ENCODE results near the gene EXD3.

Gene EXD3

DNA sequence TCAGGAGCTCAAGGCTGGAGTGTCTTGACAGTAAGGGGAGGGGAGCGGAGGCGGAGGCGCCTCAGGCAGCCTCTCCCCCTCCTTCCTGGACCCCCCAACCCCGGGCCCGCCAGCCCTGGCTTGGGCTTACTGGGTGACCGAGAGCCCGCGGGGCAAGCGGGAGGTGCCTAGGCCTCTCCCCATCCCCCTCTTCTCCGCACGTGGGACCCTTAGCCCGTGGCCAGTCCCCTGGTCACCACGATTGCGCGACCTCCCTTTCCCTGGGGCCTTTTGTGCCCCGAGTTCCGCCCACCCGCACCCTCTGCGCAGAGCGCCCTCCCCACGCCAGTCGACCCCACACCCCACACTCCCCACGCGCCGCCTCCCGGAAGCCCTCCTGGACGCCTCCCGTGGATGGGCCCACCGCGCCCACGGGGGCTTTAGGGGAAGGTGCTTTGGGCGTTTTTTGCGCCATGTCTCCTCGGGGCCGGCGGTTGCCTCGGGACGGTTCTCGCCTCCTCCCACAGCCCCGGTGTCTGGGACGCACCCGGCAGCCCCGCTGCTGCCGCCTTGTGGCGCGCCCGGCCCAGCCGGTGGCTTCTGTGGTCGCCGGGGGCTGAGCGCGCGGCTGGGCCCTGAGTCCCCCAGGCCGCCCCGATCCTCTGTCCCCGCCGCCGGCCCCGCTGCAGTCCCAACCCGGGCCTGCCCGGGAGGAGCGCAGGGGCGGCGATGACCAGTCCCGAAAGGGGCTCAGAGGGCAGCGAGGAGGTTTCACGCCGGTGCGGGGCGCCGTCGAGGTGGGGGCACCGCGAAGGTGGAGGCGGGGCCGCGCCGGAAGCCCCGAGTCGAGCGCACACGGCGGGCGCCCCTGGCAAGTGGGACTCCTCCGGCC lies 142.3 kb downstream of the EXD3 start:
- Mint-ChIP-seq H3K4me1 (peaks cover 10% of the 10 kb centered on the region), H3K36me3 (peaks cover 13% of the 10 kb centered on the region), H3K9me3 (no peaks in the 10 kb centered on the region), H3K4me3 (no peak overlapping the region), H3K27ac (no peak overlapping the region)
- DNase-seq (ENCODE audit: low spot score in 2 of 2) = no peak
- no peak for ATAC-seq

DNA sequence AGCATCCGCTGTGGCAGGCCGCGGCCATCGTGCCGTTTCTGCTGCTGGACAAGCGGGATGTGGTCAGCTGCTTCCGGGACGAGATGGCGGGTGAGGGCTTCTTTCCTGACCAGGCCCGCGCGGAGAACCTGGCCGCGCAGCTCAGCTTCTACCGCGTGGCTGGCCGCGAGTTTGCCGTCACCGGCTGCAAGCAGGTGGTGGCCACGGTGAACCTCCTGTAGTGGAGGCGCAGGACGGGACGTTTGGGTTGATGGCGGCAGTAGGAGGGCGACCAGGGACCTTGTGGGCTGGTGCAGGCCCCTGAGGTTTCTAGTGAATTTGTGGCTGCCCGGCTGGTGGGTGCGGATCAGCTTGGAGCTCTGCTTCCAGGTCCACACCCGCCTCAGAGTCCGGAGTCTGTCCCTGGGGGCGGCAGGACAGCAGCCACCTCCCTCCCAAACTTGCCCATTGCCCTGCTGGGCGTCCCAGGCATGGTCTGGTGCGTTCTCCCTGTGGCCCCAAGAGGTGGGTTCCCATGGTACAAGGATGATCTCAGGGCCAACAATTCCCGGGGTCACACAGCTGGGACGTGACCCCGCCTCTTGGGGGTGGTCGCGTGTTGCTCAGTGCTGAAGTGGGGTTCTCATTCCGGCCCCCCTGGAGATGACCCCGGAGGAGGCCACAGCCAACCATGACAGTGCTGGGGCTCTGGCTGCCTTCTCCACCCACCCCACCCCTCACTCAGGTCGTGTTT lies 143.1 kb downstream of the EXD3 start:
- H3K36me3 Mint-ChIP-seq = peaks cover 16% of the 10 kb centered on the region
- H3K4me1 Mint-ChIP-seq = peaks cover 17% of the 10 kb centered on the region
- H3K4me3 Mint-ChIP-seq = no peak overlapping the region
- ATAC-seq (no peak), DNase-seq (ENCODE audit: low spot score in 2 of 2) (no peak)
- H3K27ac Mint-ChIP-seq = no peak overlapping the region
- H3K9me3 Mint-ChIP-seq = no peaks in the 10 kb centered on the region

DNA sequence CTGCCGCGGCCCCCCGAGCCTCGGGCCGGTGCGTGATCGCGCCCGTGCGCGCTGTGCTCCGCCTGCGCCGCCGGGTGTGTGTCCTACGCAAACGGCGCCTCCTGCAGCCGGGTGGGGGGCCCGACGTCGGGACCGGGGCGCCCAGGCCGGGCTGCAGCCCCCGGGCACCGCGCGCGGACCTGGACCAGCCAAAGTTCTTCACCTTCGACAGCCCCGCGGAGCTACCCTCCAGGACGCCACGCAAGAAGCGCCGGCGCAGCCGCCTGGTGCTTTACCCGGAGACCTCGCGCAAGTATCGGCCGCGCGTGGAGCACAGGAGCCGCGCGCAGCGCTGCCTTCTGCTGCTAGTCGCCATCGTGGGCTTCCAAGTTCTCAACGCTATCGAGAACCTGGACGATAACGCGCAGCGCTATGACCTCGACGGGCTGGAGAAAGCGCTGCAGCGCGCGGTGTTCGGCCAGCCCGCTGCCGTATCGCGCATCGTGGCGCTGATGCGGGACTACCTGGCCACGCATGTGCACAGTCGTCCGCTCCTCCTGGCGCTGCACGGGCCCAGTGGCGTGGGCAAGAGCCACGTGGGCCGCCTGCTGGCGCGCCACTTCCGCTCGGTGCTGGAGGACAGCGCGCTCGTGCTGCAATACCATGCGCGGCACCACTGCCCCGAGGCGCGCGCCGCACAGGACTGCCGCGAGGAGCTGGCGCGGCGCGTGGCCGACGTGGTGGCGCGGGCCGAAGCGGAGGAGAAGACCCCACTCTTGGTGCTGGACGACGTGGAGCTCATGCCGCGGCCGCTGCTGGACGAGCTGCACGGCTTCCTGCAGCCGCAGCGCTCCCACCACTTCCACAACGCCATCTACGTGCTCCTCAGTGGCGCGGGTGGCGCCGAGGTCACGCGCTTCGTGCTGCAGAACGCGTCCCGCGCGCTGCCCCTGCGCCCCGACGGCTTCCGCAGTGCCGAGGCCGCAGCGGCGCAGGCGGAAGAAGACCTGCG lies 143.9 kb downstream of the EXD3 start:
- H3K36me3 Mint-ChIP-seq = peaks cover 16% of the 10 kb centered on the region
- no peak overlapping the region for H3K4me3 Mint-ChIP-seq
- H3K4me1 Mint-ChIP-seq = peaks cover 25% of the 10 kb centered on the region
- DNase-seq (ENCODE audit: low spot score in 2 of 2) = no peak
- H3K27ac Mint-ChIP-seq = no peak overlapping the region
- no peak for ATAC-seq
- H3K9me3 Mint-ChIP-seq = no peaks in the 10 kb centered on the region

DNA sequence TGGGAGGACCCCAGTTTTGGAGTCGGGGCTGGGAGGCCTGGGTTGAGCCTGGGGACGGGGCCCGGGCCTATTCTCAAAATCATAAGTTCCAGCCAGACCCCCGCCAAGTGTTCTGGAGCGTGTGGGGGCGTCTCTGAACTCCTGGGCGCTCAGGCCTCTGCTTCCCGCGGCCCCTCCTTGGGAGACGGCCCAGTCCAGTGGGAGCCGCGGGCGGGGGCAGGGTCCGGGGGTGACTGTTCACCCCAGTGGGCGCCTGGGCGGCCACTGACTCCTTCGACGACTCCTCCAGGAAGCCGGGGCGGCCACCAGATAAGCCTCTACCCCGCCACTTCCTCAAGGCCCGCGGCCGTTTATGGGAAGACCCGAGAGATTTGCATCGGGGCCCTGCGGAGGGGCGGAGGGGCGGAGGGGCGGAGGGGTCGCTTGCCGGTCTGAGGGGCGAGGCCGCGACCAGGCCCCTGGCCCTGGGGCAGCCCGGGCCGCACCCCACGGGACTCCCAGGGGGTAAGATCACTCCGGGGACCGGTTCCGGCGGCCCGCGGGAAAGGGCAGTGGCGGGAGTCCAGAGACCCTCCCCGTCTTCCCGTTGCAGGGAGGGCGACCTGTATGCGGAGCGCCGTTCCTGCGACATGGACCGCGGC lies 144.8 kb downstream of the EXD3 start:
- H3K9me3 Mint-ChIP-seq = no peaks in the 10 kb centered on the region
- DNase-seq (ENCODE audit: low spot score in 2 of 2) = no peak
- peak overlapping the region; percentile 88 for H3K27ac Mint-ChIP-seq
- H3K4me3 Mint-ChIP-seq = peak overlapping the region; percentile 83
- H3K36me3 Mint-ChIP-seq = peaks cover 16% of the 10 kb centered on the region
- peaks cover 25% of the 10 kb centered on the region for H3K4me1 Mint-ChIP-seq
- ATAC-seq = peak; percentile 20

DNA sequence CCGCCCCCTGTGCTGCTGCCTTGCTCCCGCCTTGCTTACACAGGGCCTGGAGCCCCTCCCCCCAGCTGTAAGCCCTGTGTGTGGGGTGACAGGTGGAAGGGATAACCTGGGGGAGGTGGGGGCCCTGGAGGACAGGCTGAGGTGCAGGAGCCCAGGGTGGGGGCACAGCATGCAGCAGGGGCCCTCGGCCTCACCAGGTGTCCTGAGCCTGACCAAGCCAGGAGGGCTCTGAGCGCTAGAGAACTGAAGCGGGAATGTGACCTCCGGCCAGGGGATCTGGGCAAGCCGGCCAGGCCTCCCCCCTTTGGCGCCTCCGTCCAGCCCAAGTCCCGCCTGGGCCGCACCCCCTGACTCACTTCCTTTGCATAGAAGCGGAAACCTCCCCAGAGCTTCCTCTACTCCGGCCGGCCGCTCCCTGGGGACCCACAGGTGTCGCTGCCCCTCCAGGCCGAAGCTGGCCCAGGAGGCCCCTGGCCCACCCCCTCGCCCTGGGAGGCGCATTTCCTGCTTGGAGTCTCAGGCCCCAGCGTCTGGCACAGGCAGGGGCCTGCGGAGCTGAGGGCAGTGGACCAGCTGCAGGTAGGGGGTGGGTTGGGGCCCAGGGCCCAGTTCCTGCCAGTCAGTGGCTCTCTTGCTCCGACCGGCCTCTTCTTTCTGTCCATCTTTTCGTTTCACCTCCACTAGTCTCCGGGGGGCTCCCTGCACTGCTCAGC lies 145.5 kb downstream of the EXD3 start, which contains the start of gene TOR4A:
TOR4A (plus strand) TSS at position 398 of the 713 bp plus-strand sequence. CDS start 964 bp downstream, outside the sequence.
- DNase-seq (ENCODE audit: low spot score in 2 of 2) = peak; percentile 36 to 73
- ATAC-seq = peak; percentile 74
- H3K4me1 Mint-ChIP-seq = peaks cover 25% of the 10 kb centered on the region
- H3K9me3 Mint-ChIP-seq = no peaks in the 10 kb centered on the region
- H3K27ac Mint-ChIP-seq = peak within 1 kb of the TSS; percentile 88
- H3K36me3 Mint-ChIP-seq = peaks cover 13% of the 10 kb centered on the region
- peak within 1 kb of the TSS; percentile 83 for H3K4me3 Mint-ChIP-seq

DNA sequence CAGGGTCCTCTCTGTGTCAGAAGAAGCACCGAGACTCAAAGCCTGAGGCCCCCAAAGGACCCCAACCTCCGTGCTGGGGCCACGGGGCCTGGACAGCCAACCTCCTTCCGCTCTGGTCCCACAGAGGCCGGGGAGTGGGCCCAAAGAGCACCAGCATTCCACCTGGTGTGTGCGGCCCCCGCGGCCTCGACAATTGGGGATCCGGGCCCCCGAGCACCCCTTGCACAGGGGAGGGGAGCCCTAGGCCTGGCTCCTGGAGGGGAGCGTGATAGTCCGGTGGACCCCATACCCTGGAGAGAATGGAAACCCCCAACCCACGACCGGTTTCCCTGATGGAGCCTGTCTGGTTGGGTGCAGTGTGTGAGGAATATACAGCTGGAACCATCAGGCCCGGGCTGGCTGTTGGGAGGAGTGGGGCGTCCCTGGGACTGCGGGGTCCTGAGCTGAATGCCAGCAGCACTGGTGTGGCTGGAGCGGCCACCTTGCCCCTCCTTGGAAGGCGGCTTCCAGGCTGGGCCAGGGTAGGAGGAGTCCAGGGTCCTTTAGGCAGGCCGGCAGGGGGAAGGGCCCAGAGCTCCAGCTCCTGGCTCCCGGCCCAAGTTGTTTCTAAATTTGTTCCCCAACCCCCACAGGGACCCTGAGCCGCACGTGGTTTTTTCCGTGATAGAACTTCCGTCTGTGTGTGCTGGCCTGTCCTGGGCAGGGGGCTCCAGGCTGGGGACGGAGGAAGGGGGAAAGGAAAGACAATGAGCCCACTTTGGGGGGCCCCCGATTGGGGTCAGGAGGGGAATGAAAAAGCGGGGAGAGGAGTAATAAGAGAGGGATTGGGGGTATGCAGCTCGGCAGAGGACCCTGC lies 146.3 kb downstream of the EXD3 start:
- H3K27ac Mint-ChIP-seq = peak overlapping the region; percentile 88
- peaks cover 6% of the 10 kb centered on the region for H3K36me3 Mint-ChIP-seq
- no peak for DNase-seq (ENCODE audit: low spot score in 2 of 2)

DNA sequence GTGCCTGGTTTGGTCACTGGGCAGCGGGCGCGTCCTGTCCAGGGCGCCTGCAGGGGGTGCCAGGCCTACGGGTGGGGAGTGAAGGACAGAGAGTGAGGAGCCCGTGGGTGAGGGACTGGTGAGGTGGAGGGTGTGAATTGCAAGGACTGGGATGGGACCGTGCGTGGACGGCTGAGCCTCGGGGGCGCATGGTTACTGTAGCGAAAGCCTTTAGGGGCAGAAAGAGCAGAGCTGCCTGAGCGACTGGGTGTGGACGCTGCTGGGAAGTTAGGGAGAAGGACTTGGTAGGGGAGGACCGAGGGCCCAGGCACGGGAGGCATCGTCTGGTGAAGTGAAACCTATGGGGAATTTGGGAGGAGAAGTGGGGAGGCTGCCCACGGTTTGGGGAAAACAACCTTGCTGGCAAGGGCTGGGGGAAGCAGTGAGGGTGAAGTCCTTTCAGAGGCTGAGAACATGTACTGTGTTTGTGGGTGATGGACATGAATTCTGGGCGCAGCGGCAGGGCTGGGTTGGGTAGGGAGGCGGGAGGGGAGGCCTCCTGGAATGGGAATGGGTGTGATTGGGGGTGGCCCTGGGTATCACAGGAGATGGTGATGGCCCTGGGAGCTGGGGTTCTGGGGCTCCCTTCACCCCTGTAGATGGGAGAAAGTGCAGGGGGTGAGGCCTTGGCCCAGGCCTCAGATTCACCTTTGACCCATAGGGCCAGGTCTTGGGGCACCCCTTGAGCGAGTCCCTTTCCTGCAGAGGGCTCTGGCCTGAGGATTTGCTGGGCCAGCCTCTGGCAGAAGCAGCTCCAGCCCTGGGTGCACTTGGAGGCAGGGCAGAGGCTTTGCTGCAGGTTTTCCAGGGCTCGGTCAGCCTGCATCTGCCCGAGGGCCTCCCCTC lies 147.1 kb downstream of the EXD3 start:
- H3K27ac Mint-ChIP-seq = peak overlapping the region; percentile 77
- no peak for DNase-seq (ENCODE audit: low spot score in 2 of 2)
- ATAC-seq = no peak
- no peaks in the 10 kb centered on the region for H3K9me3 Mint-ChIP-seq
- H3K36me3 Mint-ChIP-seq = peaks cover 12% of the 10 kb centered on the region
- peak overlapping the region; percentile 11 for H3K4me3 Mint-ChIP-seq
- peaks cover 33% of the 10 kb centered on the region for H3K4me1 Mint-ChIP-seq

More for the DNA sequence above, 146.3 kb downstream of the EXD3 start:
- H3K4me1 Mint-ChIP-seq = peaks cover 25% of the 10 kb centered on the region
- H3K4me3 Mint-ChIP-seq = peak overlapping the region; percentile 83
- ATAC-seq = no peak
- H3K9me3 Mint-ChIP-seq = no peaks in the 10 kb centered on the region

DNA sequence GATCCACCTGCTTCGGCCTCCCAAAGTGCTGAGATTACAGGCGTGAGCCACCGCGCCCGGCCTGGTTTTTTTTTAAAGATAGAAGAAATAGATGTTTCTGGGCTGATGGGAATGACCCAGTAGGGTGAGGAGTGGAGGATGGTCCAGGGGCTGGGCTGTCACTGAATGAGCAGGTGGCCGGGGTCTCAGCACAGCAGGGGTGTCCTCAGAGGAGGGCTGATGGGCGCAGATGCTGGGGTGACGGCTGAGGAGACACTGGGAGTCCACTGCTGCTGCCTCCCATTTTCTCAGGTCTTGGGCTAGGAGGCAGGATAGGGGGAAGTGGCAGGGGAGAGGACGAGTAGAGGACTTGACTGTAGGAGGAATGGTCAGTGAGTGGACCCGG lies 147.8 kb downstream of the EXD3 start:
- peaks cover 19% of the 10 kb centered on the region for H3K36me3 Mint-ChIP-seq
- peaks cover 33% of the 10 kb centered on the region for H3K4me1 Mint-ChIP-seq
- peak overlapping the region; percentile 77 for H3K27ac Mint-ChIP-seq
- DNase-seq (ENCODE audit: low spot score in 2 of 2) (no peak), ATAC-seq (no peak)
- H3K4me3 Mint-ChIP-seq = peak overlapping the region; percentile 11
- H3K9me3 Mint-ChIP-seq = no peaks in the 10 kb centered on the region

DNA sequence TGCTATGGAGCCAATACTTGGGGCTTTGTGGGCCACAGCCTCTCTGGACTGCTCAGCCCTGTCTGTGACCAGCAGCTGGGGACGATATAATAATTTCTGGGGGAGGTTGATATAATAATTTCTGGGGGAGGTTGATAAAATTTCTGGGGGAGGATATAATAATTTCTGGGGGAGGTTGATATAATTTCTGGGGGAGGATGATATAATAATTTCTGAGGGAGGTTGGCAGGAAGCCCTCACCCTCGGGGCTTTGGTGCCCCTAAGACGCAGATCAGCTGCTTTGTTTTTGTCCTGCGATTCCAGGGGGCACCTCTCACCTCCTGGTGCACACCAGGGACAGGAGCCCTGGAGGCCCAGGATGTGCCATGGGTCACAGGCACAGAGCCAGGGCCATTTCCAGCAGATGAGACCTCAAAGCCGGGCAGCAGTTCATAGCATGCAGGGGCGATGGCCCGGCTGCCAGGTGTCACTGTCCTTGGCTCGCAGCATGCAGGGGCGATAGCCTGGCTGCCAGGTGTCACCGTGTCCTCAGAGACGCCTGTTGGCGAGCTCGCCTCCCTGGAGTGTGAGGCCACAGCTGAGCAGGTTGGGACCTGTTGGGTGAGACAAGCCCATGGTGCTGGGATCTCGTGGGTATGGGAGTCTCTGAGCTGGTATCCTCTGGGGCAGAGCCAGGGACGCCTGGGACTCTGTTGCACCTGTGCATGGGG lies 149.2 kb downstream of the EXD3 start:
- Mint-ChIP-seq H3K36me3 (peaks cover 33% of the 10 kb centered on the region), H3K4me3 (no peak overlapping the region), H3K9me3 (no peaks in the 10 kb centered on the region), H3K27ac (no peak overlapping the region), H3K4me1 (peaks cover 43% of the 10 kb centered on the region)
- ATAC-seq = no peak
- DNase-seq (ENCODE audit: low spot score in 2 of 2) = no peak

DNA sequence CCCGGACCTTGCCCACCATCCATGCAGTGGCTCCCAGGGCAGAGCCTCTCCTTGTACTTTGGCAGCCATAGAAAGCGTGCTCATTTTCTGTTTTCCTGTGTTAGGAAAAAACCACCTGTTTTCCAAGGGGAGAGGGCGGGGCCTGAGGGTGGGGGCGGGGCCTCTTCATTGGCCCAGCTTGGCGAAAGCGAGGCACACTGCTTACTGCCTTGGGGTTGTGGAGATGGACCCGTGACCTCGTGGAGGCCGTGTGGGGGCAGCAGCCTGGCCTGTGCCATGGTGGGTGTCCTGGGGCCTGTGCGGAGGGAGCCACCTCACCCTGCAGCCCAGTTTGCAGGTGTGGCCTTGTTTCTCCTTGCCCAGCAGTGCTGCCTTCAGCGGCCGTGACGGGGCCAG lies 149.9 kb downstream of the EXD3 start:
- no peak overlapping the region for H3K4me3 Mint-ChIP-seq
- H3K4me1 Mint-ChIP-seq = peaks cover 49% of the 10 kb centered on the region
- H3K27ac Mint-ChIP-seq = no peak overlapping the region
- DNase-seq (ENCODE audit: low spot score in 2 of 2) (no peak), ATAC-seq (no peak)
- peaks cover 40% of the 10 kb centered on the region for H3K36me3 Mint-ChIP-seq
- H3K9me3 Mint-ChIP-seq = no peaks in the 10 kb centered on the region

DNA sequence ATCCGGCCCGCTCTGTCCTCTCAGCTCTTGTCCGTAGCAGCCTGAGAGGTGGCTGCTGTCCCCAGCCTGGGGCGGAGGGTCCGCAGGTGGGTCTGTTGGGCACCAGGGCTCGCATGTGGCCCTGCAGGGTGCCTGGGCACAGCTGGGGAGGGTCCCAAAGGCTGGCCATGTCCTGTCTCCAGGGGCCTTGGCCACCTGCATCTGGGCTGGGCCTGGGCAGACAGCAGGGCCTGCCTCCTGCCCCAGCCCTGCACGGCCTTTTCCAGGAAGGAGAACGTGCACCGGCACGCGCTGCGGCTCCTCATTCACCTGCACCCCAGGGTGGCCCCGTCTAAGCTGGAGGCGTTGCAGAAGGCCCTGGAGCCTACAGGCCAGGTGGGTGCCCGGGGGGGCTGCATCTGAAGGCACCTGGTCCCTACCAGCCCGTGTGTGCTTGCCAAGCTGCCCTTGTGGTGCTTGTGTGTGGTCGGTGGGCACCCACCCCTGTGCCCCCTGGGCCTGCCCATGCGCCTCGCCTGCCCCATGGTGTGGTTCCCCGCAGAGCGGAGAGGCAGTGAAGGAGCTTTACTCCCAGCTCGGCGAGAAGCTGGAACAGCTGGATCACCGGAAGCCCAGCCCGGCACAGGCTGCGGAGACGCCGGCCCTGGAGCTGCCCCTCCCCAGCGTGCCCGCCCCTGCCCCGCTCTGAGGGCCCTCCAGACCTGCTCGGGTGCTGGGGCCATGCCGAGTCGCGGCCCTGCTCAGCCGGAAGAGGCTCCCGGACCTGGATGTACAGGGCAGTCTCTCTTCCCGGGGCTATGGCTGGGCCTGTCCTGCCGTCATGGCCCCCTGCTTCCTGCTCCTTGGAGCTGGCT lies 150.5 kb downstream of the EXD3 start:
- ATAC-seq (no peak), DNase-seq (ENCODE audit: low spot score in 2 of 2) (no peak)
- no peak overlapping the region for H3K27ac Mint-ChIP-seq
- peaks cover 46% of the 10 kb centered on the region for H3K36me3 Mint-ChIP-seq
- H3K9me3 Mint-ChIP-seq = no peaks in the 10 kb centered on the region
- H3K4me3 Mint-ChIP-seq = no peak overlapping the region
- peaks cover 49% of the 10 kb centered on the region for H3K4me1 Mint-ChIP-seq
